Epidermal melanocyte (primary cell): ENCODE results near the gene SLC26A5.

Source experiments
- DNase-seq: peaks from one replicate; pipeline ENCODE4 v3.0.0; 2011; ENCODE audit warnings: low spot score; ENCODE audit not compliant: insufficient read length

SLC26A5 gene

DNA sequence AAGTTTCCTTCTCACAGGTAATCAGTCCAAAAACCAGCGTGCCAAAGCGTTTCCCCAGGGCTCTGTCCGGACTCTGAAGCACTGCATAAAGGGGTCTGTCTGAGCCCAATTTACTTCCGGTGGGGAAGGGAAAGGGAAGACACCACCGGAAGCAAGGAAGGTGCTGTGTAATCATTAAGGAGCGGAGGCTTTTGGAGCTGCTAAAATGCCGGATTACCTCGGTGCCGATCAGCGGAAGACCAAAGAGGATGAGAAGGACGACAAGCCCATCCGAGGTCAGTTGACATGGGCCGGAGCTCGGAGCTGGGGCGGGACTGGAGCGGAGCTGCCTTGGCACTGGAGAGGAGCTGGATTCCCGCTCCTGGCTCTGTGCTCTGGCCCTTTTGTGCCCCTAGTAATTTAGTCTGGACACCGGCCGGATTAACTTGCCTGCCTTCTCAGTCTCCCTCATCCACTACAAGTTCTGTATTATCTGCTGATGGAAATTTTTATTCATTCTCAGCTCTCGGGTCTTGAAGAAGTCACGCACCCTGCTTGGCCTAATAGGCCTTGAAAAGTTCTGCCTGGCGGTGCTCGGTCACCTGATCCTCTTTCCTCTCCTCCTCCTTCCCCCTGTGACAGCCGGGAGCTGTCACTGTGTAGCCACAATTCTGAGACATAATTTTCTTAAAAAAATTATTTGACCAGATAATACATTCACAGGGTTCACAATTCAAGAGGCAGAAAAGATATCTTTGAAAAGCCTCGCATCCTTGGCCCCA is 98.3 kb downstream of the SLC26A5 start, which contains the start of gene PSMC2:
TSS of gene PSMC2 (plus strand) at position 137 of the 761 bp plus-strand sequence. CDS start at position 206, 69 bp downstream.
- peak; percentile 77 for DNase-seq

- DNase-seq = no peak
These were observed 99.6 kb downstream of the SLC26A5 start for GRCh38 chr7:103346396-103346795.

DNA sequence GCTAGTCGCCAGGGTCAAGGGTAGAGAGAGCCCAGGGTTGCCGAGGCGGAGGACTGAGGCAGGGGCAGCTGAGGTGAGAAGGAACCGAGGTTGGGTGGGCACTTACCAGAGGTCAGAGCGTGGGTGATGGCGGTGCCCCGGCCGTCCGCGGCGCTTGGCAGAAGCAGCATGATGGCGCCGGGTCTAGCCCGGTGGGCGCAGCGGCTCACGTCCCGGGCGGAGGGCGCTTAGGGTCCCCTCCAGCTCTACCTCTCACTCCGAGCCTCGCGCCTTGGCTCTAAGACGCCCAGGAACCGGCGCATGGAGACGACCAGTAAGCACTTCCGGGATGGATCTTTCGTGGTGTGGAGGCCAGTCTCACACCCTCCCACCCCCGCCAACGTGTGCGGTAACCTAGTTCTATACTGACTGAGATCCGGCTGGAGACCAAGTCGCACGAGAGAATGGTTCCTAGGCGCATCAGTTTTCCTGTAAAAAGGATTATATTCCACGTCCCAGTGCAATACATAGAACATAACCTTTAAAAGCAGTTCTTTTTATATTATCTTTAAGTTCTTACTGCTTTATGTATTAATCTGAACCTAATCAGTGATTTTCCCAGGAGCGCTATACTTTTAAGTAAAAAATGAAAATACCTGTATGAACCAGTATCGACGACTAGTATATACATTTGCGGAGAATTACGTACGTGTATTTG is 101.4 kb downstream of the SLC26A5 start, which contains the start of gene DNAJC2:
TSS of gene DNAJC2 (minus strand) at position 315 of the 697 bp plus-strand sequence. CDS start at position 170, 145 bp downstream.
- DNase-seq = peak; percentile 70

DNA sequence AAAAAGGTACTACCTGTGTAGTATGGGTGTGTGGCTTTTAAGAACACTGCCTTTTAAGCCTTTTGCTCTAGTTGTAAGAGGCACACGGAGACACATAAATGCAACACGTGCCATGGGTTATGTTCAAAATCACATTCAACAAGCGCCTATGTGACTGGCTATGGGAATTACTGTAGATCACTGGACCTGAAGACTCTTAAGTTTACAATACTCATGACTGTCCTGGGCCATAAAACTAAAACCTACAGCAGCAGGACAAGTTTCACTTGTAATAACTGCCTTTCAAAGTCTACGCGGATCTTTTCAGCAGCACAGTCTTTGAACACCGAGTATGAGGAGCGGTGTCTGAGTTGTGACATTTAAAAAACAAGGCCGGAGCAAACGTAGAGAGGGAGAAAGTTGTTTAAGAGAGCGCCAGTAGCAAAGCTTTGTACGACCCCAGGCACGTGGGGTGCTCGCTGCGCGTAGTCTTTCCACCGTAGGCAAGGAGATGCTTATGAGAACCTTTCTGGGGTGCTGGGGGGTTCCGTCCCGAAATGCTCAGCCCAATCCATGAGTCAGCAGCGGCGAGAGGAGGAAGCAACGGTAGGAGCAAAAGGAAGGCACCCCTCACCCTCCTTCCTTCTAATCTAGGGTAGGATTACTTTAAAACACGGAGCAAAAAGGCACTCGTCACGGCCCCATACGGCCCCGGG is 102.1 kb downstream of the SLC26A5 start:
- DNase-seq = no peak

DNA sequence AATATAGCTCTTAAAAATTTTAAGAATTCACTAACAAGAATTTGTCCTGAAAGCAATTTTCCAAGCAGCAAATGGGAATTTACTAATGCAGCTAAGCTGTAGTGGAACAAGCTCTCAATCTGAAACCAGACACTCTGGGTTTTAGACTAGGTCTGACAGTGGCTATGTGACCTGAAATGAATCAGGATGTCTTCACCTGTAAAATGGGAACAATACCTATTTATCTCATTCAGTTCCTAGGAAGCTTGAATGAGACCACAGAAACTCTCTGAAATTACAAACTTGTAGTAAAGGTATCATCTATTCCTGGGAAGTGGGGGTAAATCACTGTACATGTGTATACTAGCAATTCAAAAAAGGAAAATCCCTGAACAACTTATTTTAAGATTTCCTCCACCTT is 102.7 kb downstream of the SLC26A5 start:
- no peak for DNase-seq

DNA sequence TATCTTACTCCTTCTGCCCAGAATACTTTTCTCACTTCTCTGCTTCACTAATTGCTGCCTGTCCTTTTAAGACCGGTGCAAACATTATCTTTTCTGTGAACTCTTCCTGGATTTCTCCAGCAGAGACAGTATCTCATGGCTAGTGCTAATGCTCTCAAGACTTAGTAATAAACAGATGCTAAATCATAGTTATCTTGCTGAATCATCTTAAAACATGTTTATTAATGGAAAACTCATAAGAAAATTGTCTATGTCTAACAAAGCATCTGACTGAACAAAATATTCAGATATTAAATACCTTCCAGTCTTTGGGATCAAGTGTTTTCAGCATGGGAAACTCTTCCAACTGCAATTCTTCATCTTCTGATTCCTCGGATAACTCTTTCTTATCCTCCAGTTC is 104.5 kb downstream of the SLC26A5 start:
- no peak for DNase-seq

DNA sequence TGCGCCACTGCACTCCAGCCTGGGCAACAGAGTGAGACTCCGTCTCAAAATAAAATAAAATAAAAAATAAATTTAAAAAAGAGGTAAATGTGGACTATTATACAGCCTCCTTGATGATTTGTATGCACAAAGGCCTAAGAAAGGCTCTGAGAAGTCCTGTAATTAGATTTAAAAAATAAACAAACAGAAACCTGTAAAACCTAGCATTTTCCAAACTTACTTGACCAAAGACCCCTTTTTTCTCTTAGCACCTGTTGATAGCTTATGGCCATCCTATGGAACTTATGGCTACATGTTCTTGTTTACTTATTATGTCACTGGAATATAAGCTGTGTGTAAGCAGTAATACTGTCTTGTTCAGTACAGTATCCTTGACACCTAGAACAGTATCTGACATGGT is 107.1 kb downstream of the SLC26A5 start:
- no peak for DNase-seq

DNA sequence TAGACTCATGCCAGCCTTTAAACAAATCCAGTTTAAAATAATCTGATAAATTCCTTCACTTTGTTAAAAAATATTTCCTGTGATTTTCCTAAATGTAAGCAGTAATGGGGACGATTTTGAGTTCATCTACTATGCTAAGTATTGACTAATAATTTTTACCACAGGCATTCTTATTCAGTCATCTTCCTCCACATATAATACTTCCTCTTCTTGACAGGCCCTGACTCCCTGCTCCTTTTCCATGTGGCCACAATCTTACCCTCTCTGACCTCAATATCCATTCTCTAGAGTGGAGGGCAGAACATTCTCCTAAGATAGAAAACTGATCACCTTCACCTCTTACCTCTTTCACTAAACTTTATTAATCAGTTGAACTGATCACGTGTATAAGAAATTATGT is 109.2 kb downstream of the SLC26A5 start:
- DNase-seq = no peak

GRCh38 chr7:103325744-103326143 is 120.3 kb downstream of the SLC26A5 start:
- DNase-seq = no peak
